H9 (cell line): ENCODE results near the gene CC2D2B. TPM values are rescaled to one million over a fixed set of nuclear protein-coding genes. Genes with fewer than 3 reads are reported as not detected.

Source experiments
- DNase-seq: peaks from one replicate; pipeline ENCODE4 v3.0.0-alpha.2; 2017
- H2AFZ ChIP-seq: one replicate; pipeline ENCODE4 v1.6.1; 2013; ENCODE audit warnings: mild to moderate bottlenecking, low read length, control low read depth, moderate library complexity
- H2AK5ac ChIP-seq: 2 replicates; pipeline ENCODE4 v1.6.1; 2013; ENCODE audit warnings: low read length, control low read depth, mixed read lengths; ENCODE audit not compliant: insufficient read length
- H2BK120ac ChIP-seq: one replicate; pipeline ENCODE4 v1.6.1; 2013; ENCODE audit warnings: low read depth, mild to moderate bottlenecking, low read length, control low read depth, inconsistent platforms; ENCODE audit not compliant: poor library complexity, severe bottlenecking
- H2BK12ac ChIP-seq: 2 replicates; pipeline ENCODE4 v1.6.1; 2013; ENCODE audit warnings: low read length, control low read depth, mixed read lengths, low read depth; ENCODE audit not compliant: insufficient read length
- H2BK15ac ChIP-seq: 2 replicates; pipeline ENCODE4 v1.6.1; 2013; ENCODE audit warnings: low read depth, low read length, control low read depth
- H2BK20ac ChIP-seq: one replicate; pipeline ENCODE4 v1.6.1; 2013; ENCODE audit warnings: low read depth, mild to moderate bottlenecking, low read length, control low read depth, inconsistent platforms; ENCODE audit not compliant: poor library complexity, severe bottlenecking
- H2BK5ac ChIP-seq: 2 replicates; pipeline ENCODE4 v1.6.1; 2013; ENCODE audit warnings: low read length, control low read depth, mixed read lengths; ENCODE audit not compliant: insufficient read length
- H3K14ac ChIP-seq: 2 replicates; pipeline ENCODE4 v1.6.1; 2013; ENCODE audit warnings: low read length, control low read depth; ENCODE audit not compliant: insufficient read depth
- H3K18ac ChIP-seq: 2 replicates; pipeline ENCODE4 v1.6.1; 2013; ENCODE audit warnings: low read depth, mild to moderate bottlenecking, mixed read lengths, low read length, control low read depth; ENCODE audit not compliant: insufficient read length
- H3K23ac ChIP-seq: 2 replicates; pipeline ENCODE4 v1.6.1; 2013; ENCODE audit warnings: low read length, control low read depth, mixed read lengths, low read depth; ENCODE audit not compliant: insufficient read length
- H3K23me2 ChIP-seq: 2 replicates; pipeline ENCODE4 v1.6.1; 2013; ENCODE audit warnings: low read depth, mild to moderate bottlenecking, mixed read lengths, low read length, control low read depth; ENCODE audit not compliant: insufficient read length, poor library complexity, severe bottlenecking
- H3K27ac ChIP-seq: 2 replicates; pipeline ENCODE4 v1.5.1; 2013; ENCODE audit warnings: low read length, control low read depth, mixed read lengths, low read depth; ENCODE audit not compliant: insufficient read length
- H3K27me3 ChIP-seq: 2 replicates; pipeline ENCODE4 v1.6.1; 2013; ENCODE audit warnings: low read length, control low read depth, inconsistent platforms; ENCODE audit not compliant: insufficient read depth
- H3K4ac ChIP-seq: 2 replicates; pipeline ENCODE4 v1.6.1; 2013; ENCODE audit warnings: low read depth, mild to moderate bottlenecking, control low read depth, inconsistent platforms, low read length, moderate library complexity
- H3K4me1 ChIP-seq: 2 replicates; pipeline ENCODE4 v1.6.1; 2013; ENCODE audit warnings: low read length, control low read depth, inconsistent platforms; ENCODE audit not compliant: insufficient read depth
- H3K4me2 ChIP-seq: 2 replicates; pipeline ENCODE4 v1.6.1; 2013; ENCODE audit warnings: low read length, control low read depth, mixed read lengths; ENCODE audit not compliant: insufficient read length, insufficient read depth
- H3K56ac ChIP-seq: 2 replicates; pipeline ENCODE4 v1.6.1; 2013; ENCODE audit warnings: low read depth, mild to moderate bottlenecking, mixed read lengths, low read length, control low read depth; ENCODE audit not compliant: insufficient read length
- H3K79me1 ChIP-seq: 2 replicates; pipeline ENCODE4 v1.6.1; 2013; ENCODE audit warnings: low read depth, mild to moderate bottlenecking, moderate library complexity, low read length, control low read depth, inconsistent platforms; ENCODE audit not compliant: insufficient read depth, poor library complexity, severe bottlenecking
- H3K79me2 ChIP-seq: 2 replicates; pipeline ENCODE4 v1.6.1; 2013; ENCODE audit warnings: low read length, control low read depth, inconsistent platforms; ENCODE audit not compliant: insufficient read depth
- H3K9ac ChIP-seq: 2 replicates; pipeline ENCODE4 v1.6.1; 2013; ENCODE audit warnings: low read length, control low read depth, mixed read lengths; ENCODE audit not compliant: insufficient read length; ENCODE audit errors: extremely low read depth
- H3K9me3 ChIP-seq: one replicate; pipeline ENCODE4 v1.6.1; 2013; ENCODE audit warnings: low read depth, low read length, inconsistent platforms; ENCODE audit not compliant: control insufficient read depth
- H3T11ph ChIP-seq: one replicate; pipeline ENCODE4 v1.6.1; 2013; ENCODE audit warnings: mild to moderate bottlenecking, low read length, control low read depth, inconsistent platforms
- H4K20me1 ChIP-seq: one replicate; pipeline ENCODE4 v1.6.1; 2013; ENCODE audit not compliant: control insufficient read depth, insufficient read length, insufficient read depth
- H4K5ac ChIP-seq: 2 replicates; pipeline ENCODE4 v1.6.1; 2013; ENCODE audit warnings: low read depth, mild to moderate bottlenecking, mixed read lengths, low read length, control low read depth; ENCODE audit not compliant: insufficient read length
- H4K8ac ChIP-seq: replicated peaks from 2 replicates; pipeline ENCODE4 v1.6.1; 2013; ENCODE audit warnings: low read length, control low read depth, mixed read lengths, low read depth; ENCODE audit not compliant: insufficient read length
- H4K91ac ChIP-seq: 2 replicates; pipeline ENCODE4 v1.6.1; 2013; ENCODE audit warnings: low read depth, mild to moderate bottlenecking, moderate library complexity, mixed read lengths, low read length, control low read depth; ENCODE audit not compliant: insufficient read length
- H3K27ac Mint-ChIP-seq, 3 experiments: 2 replicates in 2 of 3; 3 replicates in 1 of 3; pipeline ENCODE4 v1.8.0; 2020 to 2021; ENCODE audit warnings: mixed read lengths in 3 of 3, mild to moderate bottlenecking in 1 of 3, moderate library complexity in 1 of 3
- H3K27me3 Mint-ChIP-seq: 2 replicates; pipeline ENCODE4 v1.8.0; 2021; ENCODE audit warnings: low read depth, mild to moderate bottlenecking, moderate library complexity, mixed read lengths
- H3K36me3 Mint-ChIP-seq, 3 experiments: 2 replicates in 2 of 3; 3 replicates in 1 of 3; pipeline ENCODE4 v1.8.0; 2020 to 2021; ENCODE audit warnings: low read depth in 3 of 3, mixed read lengths in 3 of 3; ENCODE audit not compliant: insufficient read depth in 1 of 3
- H3K4me1 Mint-ChIP-seq, 2 experiments: 2 replicates each; pipeline ENCODE4 v1.8.0; 2020; ENCODE audit warnings: mixed read lengths in 2 of 2
- H3K4me3 Mint-ChIP-seq, 2 experiments: 2 replicates in 1 of 2; 3 replicates in 1 of 2; pipeline ENCODE4 v1.8.0; 2020 to 2021; ENCODE audit warnings: mild to moderate bottlenecking in 2 of 2, mixed read lengths in 2 of 2, moderate library complexity in 1 of 2
- H3K9me3 Mint-ChIP-seq, 2 experiments: 2 replicates in 1 of 2; 3 replicates in 1 of 2; pipeline ENCODE4 v1.8.0; 2020; ENCODE audit warnings: mild to moderate bottlenecking in 2 of 2, mixed read lengths in 2 of 2, moderate library complexity in 1 of 2
- WGBS: extraction: QIAGEN DNeasy Blood & Tissue Kit; methylation state at CpG from one replicate; pipeline ENCODE4 v1.1.7; 2013; ENCODE audit warnings: missing lambda C conversion rate, low lambda C conversion rate, mixed read lengths; ENCODE audit not compliant: insufficient read length; ENCODE audit errors: extremely low coverage; 5-methylcytosine and 5-hydroxymethylcytosine counted together
- microRNA-seq: library from miRNA; unstranded; fragments of <30 nt; microRNA quantifications from one replicate; pipeline ENCODE4, GENCODE V29; 2020; ENCODE audit warnings: borderline microRNAs expressed
- total RNA-seq: library from RNA; stranded (reverse); gene quantifications from 2 replicates; pipeline ENCODE4 v1.2.1, GENCODE V29; 2021
- TF ChIP-seq, protein P1 (sequence below): fragments of 200-600 bp; sonication (generic); conservative IDR thresholded peaks from 3 replicates; pipeline ENCODE4 v1.8.0; 2021; ENCODE audit warnings: antibody characterized with exemption, mild to moderate bottlenecking

CC2D2B gene
- total RNA-seq, 1 experiment from 2014 or later: 0.72 TPM

DNA sequence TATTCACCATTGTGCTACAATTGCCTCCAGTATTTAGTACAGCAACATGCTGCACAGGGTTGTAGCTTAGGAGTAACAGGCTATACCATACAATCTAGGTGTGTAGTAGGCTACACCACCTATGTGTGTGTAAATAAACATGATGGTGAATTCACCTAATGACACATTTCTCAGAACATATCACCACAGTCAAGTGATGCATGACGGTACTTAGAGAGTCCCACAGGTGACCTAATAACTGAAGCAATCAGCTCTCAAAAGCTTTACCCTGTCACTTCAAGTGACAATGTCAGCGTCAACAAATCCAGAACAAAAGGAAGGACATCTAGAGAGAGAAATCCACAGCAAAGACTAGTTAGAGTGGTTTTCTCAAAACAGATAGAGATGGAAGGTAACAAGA is 174.4 kb downstream of the CC2D2B start:
- Histone ChIP-seq H2BK15ac (no peak overlapping the region), H3K27me3 (no peaks in the 10 kb centered on the region), H3K18ac (no peak overlapping the region), H3K79me1 (no peaks in the 10 kb centered on the region), H3K14ac (no peak overlapping the region), H4K20me1 (no peaks in the 10 kb centered on the region), H2BK5ac (no peak overlapping the region), H3K9me3 (no peaks in the 10 kb centered on the region), H2AK5ac (no peak overlapping the region), H3K56ac (no peak overlapping the region), H2BK12ac (no peak overlapping the region), H3T11ph (no peak overlapping the region), H3K4ac (no peak overlapping the region), H2AFZ (no peak overlapping the region), H3K23ac (no peak overlapping the region), H4K91ac (no peak overlapping the region), H2BK120ac (no peak overlapping the region), H3K4me1 (no peaks in the 10 kb centered on the region), H3K79me2 (no peaks in the 10 kb centered on the region), H2BK20ac (no peak overlapping the region), H4K5ac (no peak overlapping the region), H3K23me2 (no peaks in the 10 kb centered on the region), H3K9ac (no peak overlapping the region), H3K27ac (no peak overlapping the region), H3K4me2 (no peak overlapping the region), H4K8ac (no peak overlapping the region)
- no peaks in the 10 kb centered on the region; the same call in 1 of the 2 replicates for H3K27me3 Mint-ChIP-seq
- no peak overlapping the region for H3K4me3 Mint-ChIP-seq
- DNase-seq: no peak
- H3K9me3 Mint-ChIP-seq: no peaks in the 10 kb centered on the region
- H3K4me1 Mint-ChIP-seq: peaks cover 5% of the 10 kb centered on the region in 2 experiments
- no peaks in the 10 kb centered on the region for H3K36me3 Mint-ChIP-seq
- no peak overlapping the region for H3K27ac Mint-ChIP-seq
- WGBS: no CpG with 5 or more reads among the region's 2 CpGs
- TF ChIP-seq, protein P1, sequence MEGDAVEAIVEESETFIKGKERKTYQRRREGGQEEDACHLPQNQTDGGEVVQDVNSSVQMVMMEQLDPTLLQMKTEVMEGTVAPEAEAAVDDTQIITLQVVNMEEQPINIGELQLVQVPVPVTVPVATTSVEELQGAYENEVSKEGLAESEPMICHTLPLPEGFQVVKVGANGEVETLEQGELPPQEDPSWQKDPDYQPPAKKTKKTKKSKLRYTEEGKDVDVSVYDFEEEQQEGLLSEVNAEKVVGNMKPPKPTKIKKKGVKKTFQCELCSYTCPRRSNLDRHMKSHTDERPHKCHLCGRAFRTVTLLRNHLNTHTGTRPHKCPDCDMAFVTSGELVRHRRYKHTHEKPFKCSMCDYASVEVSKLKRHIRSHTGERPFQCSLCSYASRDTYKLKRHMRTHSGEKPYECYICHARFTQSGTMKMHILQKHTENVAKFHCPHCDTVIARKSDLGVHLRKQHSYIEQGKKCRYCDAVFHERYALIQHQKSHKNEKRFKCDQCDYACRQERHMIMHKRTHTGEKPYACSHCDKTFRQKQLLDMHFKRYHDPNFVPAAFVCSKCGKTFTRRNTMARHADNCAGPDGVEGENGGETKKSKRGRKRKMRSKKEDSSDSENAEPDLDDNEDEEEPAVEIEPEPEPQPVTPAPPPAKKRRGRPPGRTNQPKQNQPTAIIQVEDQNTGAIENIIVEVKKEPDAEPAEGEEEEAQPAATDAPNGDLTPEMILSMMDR: no peak

Small RNA genes within 50 kb of the gene (microRNA-seq; reads per million reads assigned to microRNA genes)
- not detected for gene MIR3157

Other genes starting within 250 kb of the CC2D2B start
- 37.0 and 37.3 TPM in 2 replicates for gene TCTN3, start 214.0 kb upstream of the CC2D2B start, total RNA-seq
- 1.9 and 2.0 TPM in 2 replicates for gene ENTPD1, start 151.8 kb upstream of the CC2D2B start, total RNA-seq
- gene CCNJ, start 135.6 kb downstream of the CC2D2B start, total RNA-seq: 36.8 and 38.3 TPM in 2 replicates
- 31.0 and 36.2 TPM in 2 replicates for gene ZNF518A, start 222.3 kb downstream of the CC2D2B start, total RNA-seq